GM18511 (cell line): ENCODE data around the gene CDK5R2.

Experiments
- ATAC-seq: cut with Tn5 transposase; IDR thresholded peaks from one replicate; pipeline ENCODE4 v1.9.1; 2021; ENCODE audit warnings: mild to moderate bottlenecking, moderate library complexity; ENCODE audit not compliant: unreplicated experiment

The CDK5R2 gene

DNA sequence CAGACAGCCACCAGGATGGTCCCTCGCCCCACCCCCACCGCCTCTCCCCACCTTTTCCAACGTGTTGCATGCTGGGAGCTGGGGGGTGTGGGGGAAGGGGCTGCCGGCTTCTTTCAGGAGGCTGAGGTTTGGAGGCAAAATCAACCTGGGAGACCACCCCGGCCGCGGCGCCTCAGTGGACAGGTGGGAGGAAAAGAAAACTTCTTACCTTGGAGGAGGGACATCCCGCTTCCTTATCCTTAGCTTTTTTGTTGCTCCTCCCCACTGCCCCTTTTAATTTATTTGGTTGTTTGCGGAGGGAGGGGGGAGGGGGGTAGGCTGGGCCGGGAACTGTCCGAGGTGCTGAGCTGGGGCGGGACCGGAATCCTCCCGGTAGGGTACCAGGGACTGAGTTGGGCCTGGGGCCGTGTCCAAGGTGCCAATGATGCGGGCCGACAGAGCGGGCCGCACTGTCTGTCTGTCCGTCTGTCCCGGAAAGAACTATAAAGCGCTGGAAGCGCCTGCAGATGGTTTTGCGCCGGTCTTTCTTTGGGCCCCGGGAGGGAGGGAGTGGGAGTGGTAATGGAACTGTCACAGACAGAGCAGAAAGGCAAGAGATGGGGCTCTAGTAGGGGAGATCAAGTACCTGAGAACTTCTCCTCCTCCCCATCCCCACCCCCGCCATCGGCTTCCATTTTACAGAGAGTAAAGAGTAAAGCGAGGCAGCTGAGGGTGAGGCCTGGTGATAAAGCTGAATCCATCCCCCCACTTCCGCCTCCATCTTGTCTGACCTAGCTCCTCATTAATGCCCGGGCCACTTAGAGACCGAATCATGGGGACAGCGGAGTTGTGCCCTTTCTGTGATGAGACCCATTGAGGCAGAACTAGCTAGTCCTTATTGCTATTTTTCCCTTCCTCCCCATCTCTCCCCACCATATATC, 2.4 kb downstream of the CDK5R2 start:
- ATAC-seq: no peak

DNA sequence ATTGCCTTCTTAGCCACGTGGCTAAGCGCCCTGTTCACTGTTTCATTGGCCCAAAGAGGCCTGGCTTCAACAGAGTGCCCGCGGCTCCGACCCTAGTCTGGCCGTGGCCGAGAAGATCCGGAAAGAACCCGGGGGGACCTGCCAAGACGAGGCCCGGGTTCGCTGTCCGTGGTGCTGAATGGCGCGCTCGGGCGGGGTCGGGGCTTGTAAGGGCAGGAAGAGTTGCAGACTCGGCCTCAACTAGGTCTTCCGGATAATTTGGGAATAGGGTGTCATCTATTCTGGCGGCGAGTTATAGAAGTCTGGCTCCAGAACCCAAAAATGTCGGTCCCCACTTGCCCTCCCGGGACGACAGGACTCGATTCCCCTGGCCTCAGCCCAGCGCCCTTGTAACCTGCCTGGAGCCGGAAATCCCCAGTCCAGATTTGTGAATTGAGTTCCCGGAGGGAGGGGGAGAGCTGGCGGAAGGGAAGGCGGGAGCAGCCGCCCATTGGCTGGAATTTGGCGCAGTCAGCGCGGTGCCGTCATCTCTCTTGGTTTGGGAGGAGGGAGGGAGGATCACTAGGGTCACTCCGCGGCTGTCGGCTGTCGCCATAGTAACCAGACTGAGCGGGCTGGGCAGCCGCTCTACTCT, 3.5 kb downstream of the CDK5R2 start:
- no peak for ATAC-seq

DNA sequence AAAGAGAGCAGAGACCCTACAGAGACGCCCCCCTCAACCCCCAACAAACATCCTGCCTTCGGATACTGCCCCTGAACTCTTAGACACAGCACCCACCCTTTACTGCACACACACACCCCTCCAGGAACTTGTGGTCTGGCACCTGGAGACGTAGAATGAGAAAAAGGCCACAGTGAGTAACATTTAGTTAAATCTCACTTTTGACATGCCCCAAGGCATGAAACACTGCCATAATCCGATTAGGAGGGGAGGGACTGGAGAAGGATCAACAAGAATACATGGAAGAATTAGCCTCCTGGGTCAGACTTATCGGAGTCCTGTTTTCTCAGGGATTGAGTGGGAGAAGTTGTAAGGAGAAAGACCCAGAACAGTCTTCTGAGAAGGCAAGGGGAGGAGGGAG, 4.1 kb downstream of the CDK5R2 start:
- no peak for ATAC-seq

DNA sequence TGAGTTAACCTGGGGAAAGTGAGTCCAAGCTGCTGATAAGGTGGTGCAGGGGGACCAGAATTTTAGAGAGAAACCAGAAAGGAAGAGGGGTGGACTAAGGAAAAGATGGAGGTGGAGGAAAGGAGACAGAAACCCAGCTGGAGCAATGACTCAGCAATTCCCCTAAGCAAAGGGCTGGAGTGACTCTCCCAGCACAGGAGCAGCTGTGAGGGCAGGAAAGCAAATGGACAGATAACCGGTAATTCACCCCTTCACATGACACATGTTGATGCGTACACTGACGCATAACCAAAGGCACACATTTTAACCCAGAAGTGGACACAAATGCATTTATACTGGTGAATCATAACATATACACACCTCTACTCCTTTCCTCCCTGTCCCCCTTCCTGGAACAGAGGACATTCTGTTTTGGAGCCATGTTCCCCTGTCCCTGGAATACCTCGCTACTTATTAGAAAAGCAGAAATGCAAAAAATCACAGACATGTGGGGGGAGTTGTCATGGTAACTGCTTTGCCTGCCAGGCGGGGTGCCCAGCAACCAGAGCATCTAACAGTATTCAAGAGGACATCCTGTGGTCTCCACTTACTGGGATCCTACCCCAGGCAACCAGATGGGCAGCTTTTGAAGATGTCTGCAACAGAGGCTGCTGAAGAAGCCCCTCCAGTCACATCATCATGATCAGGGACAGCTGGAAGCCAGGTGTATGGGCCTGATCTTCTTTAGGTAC, 4.7 kb downstream of the CDK5R2 start:
- ATAC-seq: no peak

DNA sequence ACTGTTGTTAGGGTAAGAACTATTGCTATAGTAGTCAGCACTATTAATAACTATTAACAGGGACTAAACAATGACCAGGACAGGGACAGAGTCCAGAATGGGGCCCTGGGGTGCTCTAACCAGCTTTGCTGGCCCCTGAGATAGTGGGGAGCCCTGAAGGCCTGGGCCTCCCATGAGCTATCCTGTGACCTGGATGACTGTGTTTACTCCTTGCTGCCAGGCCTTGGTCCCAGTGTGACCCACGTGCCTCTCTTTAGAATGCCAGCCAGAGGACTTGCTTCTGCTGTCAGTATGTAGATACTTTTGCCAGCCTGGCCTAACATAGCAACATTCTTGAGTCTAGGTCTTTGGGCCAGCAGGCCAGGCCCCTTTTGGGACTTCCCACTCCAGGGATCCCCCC, 11.4 kb downstream of the CDK5R2 start:
- no peak for ATAC-seq

DNA sequence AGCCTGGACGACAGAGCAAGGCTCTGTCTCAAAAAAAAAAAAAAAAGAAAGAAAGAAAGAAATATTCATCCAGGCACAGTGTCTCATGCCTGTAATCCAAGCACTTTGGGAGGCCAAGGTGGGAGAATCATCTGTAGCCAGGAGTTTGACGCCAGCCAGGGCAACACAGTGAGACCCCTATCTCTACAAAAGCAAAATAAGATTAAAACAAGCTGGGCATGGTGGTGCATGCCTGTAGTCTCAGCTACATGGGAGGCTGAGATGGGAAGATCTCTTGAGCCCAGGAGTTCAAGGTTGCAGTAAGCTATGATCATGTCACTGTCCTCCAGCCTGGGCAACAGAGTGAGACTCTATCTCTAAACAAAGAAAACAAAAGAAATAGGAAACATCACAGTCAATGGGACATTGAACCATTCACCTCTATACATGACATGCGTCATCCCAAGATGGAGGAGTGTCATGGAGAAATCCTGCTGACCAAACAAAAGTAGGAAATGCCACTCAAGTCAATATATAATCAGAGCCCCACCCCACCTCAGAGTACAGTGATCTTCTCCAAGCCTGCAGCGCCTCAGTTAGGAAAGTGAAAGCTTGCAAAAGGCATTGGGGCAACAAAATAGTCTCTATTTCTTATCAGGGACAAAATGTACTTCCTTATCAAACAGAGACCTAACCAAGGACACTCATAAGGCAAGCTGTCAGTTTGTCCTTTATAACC, 15.8 kb downstream of the CDK5R2 start:
- no peak for ATAC-seq

DNA sequence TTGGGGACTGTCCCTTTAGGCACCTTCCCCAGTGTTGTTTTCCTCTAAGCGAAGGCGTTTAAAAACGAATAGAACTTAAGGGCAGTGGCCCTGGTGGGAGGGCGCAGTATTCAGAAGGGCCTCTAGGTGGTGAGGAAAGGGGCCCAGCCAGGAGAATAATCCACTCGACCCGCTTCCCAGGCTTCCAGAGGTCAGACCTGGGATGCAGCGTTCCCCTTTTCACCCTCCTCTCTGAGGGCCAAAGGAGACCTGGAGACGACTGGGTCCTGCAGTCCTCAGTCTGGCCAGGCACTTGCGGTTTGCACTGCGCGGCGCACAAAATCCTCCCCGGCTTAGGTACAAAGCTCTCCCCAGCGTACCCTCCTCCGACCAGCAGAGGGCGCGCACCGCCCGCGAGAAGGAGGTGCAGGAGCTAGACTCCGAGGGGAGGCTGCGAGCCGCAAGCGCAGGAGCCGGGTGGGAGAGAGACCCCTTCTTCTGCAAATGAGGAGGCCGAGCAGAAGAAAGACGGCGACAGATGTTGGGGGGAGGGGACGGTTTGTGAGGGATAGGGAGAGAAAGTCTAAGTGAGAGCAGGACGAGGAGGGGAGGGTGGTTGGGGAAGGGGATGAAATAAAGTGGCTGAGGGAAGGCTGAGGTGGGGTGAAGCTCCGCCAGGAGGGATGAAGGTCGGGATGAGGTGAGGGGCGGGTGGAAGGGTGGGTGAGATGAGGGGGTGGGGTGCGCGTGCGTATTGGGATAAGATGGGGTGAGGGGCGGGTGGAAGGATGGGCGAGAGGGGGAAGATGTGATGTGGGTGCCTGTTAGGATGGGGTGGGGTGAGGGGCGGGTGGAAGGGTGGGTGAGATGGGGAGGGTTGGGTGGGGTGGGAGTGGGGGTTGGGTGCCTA, 20.6 kb downstream of the CDK5R2 start:
- ATAC-seq: peak; percentile 93

DNA sequence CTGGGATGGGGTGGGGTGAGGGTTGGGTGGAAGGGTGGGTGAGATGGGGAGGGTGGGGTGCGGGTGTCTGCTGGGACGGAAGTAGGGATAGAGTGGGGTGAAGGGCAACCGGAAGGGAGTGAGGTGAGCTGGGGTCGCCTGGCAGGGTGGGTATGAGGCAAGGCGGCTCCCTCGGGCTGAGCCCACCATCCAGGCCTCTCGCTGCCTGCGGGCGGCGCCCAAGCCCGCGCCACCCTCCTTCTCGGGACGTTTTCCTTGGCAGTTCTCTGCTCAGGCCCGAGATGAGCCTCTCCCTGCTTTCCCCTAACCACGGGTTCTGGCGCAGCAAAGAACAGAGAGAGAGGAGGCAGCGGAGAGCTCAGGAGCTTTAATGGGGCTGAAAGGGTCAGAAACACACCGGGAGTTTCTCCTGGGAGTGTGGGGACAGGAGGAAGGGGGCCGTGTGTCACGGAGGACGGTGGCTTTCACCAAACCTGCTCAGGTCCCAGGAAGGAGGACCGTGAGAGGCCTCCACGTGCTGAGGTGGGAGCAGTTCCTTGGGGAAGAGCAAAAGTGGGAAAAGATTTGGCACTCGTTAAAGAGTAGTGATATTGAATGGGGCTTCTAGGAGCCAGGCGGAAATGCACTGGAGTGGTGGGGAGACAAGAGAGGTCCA, 21.4 kb downstream of the CDK5R2 start:
- ATAC-seq: no peak

DNA sequence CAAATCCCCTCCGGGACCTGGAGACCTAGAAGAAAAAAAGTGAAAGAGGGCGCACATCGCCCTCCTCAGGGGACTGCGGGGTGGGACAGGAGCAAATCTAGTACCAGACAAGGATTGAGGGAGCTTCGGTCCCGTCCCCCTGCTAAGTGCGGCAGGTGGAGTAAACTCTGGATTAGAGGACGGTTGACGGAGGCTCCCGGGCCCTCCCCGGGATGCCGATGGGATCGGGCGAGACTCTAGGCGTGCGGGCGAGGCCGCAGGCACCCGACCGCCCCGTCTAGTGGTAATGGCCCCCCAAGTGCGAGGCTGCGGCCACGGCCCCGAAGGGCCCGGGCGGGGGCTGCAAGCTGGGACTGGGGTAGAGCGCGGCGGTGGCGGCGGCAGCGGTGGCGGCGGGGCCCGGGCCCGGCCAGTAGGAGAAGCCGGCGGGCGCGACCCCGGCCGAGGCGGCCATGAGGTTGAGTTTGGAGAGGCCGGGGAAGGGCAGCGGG, 22.0 kb downstream of the CDK5R2 start:
- ATAC-seq: no peak

DNA sequence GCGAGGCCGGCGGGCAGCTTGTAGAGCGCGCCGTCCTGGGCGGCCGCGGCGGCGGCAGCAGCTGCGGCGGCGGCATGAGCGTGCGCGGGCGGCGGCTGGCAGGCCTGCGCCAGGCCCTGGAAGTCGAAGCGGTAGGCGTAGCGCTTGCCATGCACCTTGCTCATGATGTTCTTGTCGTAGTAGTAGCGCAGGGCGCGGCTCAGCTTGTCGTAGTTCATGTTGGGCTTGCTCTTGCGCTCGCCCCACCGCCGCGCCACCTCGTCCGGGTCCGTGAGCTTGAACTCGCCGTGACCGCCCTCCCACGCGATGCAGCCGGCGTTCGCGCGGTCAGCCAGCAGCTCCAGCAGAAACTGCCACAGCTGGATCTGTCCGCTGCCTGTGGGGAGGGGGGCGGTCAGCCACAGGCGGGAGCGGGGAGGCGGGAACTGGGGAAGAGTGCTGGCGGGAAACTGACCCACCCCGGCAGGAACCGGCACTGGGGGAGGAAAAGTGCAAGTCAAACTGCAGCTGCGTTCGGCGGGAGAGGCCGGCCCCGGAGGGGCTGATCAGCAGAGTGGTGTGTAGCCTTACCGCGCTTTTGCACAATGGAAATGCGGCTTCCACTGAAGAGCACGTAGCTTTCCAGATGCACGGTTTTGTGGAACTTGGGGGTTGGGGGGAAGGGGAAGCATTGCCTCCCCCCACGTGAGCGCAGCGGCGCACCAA, 22.6 kb downstream of the CDK5R2 start:
- ATAC-seq: no peak

DNA sequence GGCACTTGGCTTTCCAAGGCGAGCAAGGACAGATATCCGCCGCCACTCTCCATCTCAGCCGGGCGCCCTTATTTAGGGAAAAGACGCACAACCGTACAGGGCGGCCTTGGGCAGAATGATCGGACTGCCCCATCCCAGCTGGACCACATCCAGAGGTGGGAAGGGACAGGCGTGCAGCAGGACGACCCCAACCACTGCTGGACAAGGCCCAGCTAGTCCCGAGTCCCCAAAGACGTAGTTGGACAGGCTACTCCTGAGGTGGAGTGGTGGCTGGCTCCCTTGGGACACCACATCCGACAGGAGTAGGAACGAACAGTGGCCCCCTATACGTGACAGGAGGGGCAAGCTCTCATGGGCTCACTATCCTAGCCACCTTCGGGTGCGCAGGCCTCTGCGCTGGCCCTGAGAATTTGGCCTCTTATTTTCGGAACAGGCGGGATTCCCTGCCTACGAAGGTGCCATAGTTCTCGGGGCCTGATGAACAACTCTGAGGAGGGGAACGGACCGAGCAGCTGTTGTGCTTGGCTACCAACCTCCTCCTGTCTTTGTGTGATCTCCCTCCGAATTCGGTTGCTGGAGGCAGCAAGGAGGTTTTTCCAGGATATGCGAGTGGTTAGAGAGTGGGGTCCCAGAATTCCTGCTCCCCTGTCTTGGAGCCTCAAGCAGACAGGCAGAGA, 23.3 kb downstream of the CDK5R2 start:
- ATAC-seq: no peak

DNA sequence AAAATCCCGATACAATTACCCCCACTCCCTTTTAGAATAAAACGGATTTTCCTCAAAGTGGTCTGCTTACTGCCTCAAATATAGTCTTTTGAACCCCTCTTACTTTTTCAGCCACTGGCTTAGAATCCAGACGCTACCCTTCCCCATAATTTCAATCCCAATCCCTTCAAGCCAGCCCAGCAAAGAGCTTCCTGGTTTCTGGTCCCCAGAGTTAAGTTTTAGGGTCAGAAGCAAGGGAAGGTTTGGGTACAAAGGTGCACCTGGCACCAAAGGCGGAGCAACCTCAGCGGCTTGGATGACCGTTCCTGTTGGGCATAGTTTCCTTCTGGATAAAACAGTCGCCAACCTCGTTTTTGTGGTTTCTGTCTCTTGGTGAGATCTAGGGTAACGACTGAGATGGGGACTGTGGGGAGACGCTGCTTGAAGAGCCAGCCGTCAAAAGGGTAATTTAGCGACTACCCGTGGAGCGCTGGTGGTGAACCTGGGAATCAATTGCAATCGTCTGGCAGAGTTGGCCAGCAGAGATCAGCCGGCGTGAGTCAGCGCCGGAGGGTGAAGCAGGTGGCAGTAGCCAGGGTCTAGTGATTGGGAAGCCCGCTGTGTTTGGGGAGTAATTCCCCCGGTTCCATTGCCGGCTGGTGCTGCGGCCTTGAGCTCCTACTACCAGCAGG, 23.9 kb downstream of the CDK5R2 start:
- no peak for ATAC-seq

DNA sequence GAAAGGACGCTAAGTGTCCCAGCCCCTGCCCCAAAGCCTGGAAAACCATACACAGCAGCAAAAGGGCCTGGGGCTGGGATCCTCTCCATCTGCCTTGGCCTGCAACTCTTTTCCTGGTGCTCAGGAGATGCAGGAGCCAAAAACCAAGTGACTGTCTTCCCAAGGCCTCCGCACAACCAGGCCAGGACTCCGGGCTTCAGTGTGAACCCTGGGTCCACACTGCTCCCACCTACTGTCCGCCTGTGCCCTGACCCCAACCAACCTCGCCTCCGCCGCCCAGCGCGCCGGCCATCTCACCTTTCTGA, 24.4 kb downstream of the CDK5R2 start:
- no peak for ATAC-seq

DNA sequence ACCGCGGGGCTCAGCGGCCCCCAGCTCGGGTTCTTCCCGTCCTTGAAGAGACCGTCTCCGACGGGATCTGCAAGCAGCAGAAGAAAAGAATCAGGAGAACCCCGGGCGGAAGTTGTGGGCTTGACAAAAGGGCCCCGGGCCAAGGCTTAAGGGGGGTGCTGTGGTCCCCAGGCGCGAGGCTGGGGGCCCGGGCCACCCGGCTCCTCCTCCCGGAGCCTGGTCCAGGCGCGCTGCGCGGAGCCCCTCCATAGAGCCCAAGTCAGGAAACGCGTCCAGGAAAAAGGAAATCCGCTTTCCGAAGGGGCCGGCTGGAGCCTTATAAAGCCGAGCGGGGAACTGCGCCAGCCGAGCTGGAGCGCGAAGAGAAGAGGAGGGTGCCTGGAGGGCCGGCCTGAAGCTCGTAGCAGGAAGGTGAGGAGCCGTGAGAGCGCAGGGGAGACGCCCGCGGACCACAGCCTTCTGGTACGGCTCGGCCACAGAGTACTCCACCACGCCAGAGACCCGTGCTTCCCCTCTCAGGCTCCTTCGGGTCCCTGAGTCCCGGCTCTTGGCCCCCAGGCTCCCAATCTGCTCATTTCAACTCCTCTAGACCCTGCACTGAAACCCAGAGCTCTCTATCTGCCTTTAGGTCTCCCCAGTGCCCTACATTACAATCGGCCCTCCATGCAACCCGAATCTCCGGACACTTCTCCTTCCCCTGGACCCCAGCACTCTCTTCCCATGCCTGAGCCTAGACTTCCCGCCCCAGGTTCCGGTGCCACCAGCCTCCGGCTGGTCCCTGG, 25.0 kb downstream of the CDK5R2 start:
- no peak for ATAC-seq

DNA sequence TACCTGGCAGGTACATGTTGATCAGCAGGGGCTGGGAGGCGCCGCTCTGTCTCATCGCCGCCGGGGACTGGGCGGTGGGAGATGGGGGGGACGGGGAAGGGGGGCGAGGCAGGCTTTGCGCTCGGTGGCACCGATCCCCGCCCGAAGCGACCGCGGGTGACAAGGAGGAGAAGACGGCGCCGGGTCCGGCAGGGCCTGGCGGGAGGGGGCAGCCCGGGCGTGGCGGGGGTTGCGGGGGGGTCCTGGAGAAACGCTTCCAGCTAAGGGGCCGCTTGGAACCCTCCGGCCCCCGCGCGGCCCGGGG, 25.5 kb downstream of the CDK5R2 start, which contains the start of gene FEV:
TSS of gene FEV (minus strand) at position 164 of the 304 bp plus-strand sequence. CDS start at position 55, 109 bp downstream.
- ATAC-seq: no peak

DNA sequence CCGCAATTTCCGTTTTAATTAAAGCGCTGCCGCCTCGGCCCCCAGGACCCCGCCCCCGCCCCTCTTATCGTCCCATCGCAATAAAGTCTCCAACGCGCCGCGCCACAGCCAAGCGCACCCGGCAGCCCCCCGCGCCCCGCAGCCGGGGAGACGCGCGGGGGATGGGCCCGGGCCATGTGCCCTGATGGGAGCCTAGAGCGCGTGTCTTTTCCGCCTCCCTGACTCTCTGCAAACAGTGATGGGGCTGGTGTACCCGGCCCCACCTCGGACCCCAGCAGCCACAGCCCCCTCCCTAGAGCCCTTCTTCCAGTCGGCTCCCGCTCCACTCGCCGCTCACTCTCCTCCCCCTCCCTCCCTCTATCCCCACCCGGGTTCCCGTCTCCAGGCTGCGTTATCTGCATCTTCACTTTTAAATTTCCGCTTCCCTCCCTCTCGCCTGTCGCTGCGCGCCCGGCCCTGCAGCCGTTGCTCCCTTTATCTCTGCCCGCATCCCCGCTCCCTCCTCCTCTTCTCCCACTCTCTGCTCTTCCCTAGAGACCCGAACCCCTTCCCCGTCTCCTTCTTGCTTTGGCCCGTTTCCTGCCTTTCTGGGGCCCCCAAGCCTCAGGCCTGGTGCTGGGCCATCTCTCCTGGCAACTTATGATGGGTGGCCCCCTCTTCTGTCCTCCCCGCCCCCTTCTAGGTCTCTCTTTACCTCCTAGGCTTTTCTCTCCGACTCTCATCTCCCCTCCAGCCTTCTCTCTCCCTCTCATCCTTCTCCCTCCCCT, 26.0 kb downstream of the CDK5R2 start:
- no peak for ATAC-seq
